Measurements from ENCODE around the gene DYSF.
A peak's percentile ranks its signal among the peaks of the same experiment; 100 is the strongest.

DYSF gene

GRCh38 chr2:71664161-71664560, 210.8 kb downstream of the DYSF start:
- no peak for TF ChIP-seq CTCF (IDR thresholded peaks at IDR 0.05; ENCODE audit: extremely low read depth, insufficient read depth, missing control alignments)
- no peak for DNase-seq (ENCODE audit: low spot score)
- in situ Hi-C loops (cut with MboI; ENCODE audit: low pct_unique_long_range_greater_than_20kb, low sequenced_read_pairs, unreplicated experiment), result no loop called here

- no peak for TF ChIP-seq CTCF (IDR thresholded peaks at IDR 0.05; ENCODE audit: extremely low read depth, insufficient read depth, missing control alignments)
- DNase-seq (ENCODE audit: low spot score), result no peak
- in situ Hi-C loops (cut with MboI; ENCODE audit: low pct_unique_long_range_greater_than_20kb, low sequenced_read_pairs, unreplicated experiment), result no loop called here
Observed at GRCh38 chr2:71665168-71666093, 212.1 kb downstream of the DYSF start.

- no peak for TF ChIP-seq CTCF (IDR thresholded peaks at IDR 0.05; ENCODE audit: extremely low read depth, insufficient read depth, missing control alignments)
- DNase-seq (ENCODE audit: low spot score), result no peak
- in situ Hi-C loops (cut with MboI; ENCODE audit: low pct_unique_long_range_greater_than_20kb, low sequenced_read_pairs, unreplicated experiment), result no loop called here
Observed at GRCh38 chr2:71666094-71666474, 212.7 kb downstream of the DYSF start.

GRCh38 chr2:71667256-71668182, 214.2 kb downstream of the DYSF start:
- no peak for DNase-seq (ENCODE audit: low spot score)
- in situ Hi-C loops (cut with MboI; ENCODE audit: low pct_unique_long_range_greater_than_20kb, low sequenced_read_pairs, unreplicated experiment), result no loop called here
- no peak for TF ChIP-seq CTCF (IDR thresholded peaks at IDR 0.05; ENCODE audit: extremely low read depth, insufficient read depth, missing control alignments)

GRCh38 chr2:71668326-71669057, 215.1 kb downstream of the DYSF start:
- peak; percentile 13 for DNase-seq (ENCODE audit: low spot score)
- TF ChIP-seq CTCF (IDR thresholded peaks at IDR 0.05; ENCODE audit: extremely low read depth, insufficient read depth, missing control alignments), result no peak
- in situ Hi-C loops (cut with MboI; ENCODE audit: low pct_unique_long_range_greater_than_20kb, low sequenced_read_pairs, unreplicated experiment), result no loop called here

GRCh38 chr2:71669058-71669456, 215.7 kb downstream of the DYSF start:
- no peak for TF ChIP-seq CTCF (IDR thresholded peaks at IDR 0.05; ENCODE audit: extremely low read depth, insufficient read depth, missing control alignments)
- DNase-seq (ENCODE audit: low spot score), result peak; percentile 12
- in situ Hi-C loops (cut with MboI; ENCODE audit: low pct_unique_long_range_greater_than_20kb, low sequenced_read_pairs, unreplicated experiment), result no loop called here

Data from GM13977 (cell line).